ENCODE data around the gene DOK1. TPM values are rescaled to one million over a fixed set of nuclear protein-coding genes. Genes with fewer than 3 reads are reported as not detected.

Gene DOK1
- total RNA-seq, 2 experiments from 2014 or later = 45.2 to 46.8 TPM

DNA sequence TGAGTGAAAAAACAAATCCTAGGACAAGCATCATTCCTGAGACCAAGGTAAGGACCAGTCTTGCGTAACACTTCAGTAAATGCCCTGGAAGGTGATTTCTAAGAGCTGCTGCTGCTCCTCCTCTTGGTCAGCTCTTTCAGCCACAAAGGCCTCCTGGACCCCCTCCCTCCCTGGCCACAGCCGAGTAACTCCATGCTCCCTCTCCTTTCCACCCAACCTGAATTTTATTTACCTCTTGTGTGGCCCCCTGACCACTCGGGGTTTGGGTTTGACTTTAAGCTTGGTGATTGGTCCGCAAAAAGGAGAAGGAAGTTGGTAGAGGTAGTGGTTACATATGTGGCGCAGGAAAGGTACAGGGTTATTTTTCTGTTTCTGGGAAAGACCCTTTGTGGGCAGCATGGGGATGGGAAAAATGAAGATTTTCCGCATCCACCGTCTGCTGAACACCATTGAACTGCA, 15.6 kb upstream of the DOK1 start:
- ChIA-PET POLR2A (interaction anchor here (1.1 to 2.5 kb wide), 2 partner anchors 8 to 10 kb away, joined by 3 to 6 read pairs; partner anchors contain the start of genes AUP1 and HTRA2), CTCF (interaction anchor here (1.0 kb wide), 1 partner anchor 285 kb away, joined by 3 read pairs; no protein-coding TSS in a partner anchor)
- H3K9me3 Mint-ChIP-seq = no peaks in the 10 kb centered on the region
- no peak overlapping the region for H3K4me3 Mint-ChIP-seq
- H3K36me3 Mint-ChIP-seq (ENCODE audit: low read depth) = no peaks in the 10 kb centered on the region
- DNase-seq = no peak
- H3K27me3 Mint-ChIP-seq = peaks cover 35% of the 10 kb centered on the region
- H3K27ac Mint-ChIP-seq = no peak overlapping the region
- H3K4me1 Mint-ChIP-seq = peaks cover 12% of the 10 kb centered on the region

DNA sequence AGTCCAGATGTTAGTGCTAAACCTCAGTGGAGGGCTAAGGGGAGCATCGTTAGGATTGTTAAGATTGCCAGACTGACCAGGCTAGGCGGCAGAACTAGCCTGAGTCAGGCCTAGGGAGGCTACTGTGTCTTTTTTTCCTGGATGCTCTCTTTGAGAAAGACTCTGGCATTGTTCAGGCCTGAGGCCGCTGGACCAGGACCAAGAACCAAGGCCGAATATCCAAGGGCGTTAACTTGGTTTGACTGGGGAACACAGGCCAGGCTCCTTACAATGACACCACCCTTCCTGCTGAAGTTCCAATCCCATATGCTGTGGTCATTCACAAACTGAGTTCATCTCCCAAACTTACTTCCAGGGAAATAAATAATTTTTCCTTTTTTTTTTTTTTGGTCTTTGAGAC, 14.2 kb upstream of the DOK1 start:
- ChIA-PET POLR2A (no interaction called here), CTCF (interaction anchor here (0.6 to 1.3 kb wide), 3 partner anchors 47 to 465 kb away, joined by 3 to 6 read pairs (median 3); no protein-coding TSS in a partner anchor)
- peaks cover 46% of the 10 kb centered on the region for H3K27me3 Mint-ChIP-seq
- no peaks in the 10 kb centered on the region for H3K9me3 Mint-ChIP-seq
- H3K4me1 Mint-ChIP-seq = peaks cover 12% of the 10 kb centered on the region
- no peak overlapping the region for H3K4me3 Mint-ChIP-seq
- no peak for DNase-seq
- H3K27ac Mint-ChIP-seq = no peak overlapping the region
- H3K36me3 Mint-ChIP-seq (ENCODE audit: low read depth) = no peaks in the 10 kb centered on the region

DNA sequence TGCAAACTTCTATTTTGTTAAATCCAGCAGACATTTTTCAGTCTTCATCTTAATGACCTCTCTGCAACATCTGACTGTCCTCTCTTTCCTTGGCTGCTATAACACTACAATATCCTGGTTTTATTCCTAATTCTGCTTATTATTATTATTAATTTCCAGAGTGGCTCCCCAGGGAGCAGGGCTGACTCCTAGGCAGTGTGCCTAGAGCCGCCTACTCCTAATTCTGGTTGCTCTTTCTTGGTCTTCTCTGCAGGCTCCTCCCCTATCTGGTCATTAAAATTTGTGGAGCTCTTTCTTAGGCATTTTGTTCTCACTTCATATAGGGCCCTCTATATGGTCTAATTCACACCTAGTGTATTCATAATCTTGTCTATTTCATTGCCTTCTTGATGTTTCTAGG, 11.5 kb upstream of the DOK1 start:
- Mint-ChIP-seq H3K27me3 (peaks cover 55% of the 10 kb centered on the region), H3K4me1 (peaks cover 13% of the 10 kb centered on the region), H3K4me3 (no peak overlapping the region), H3K9me3 (no peaks in the 10 kb centered on the region), H3K36me3 (ENCODE audit: low read depth) (no peaks in the 10 kb centered on the region), H3K27ac (no peak overlapping the region)
- ChIA-PET CTCF (interaction anchor here (0.7 to 1.0 kb wide), 2 partner anchors 45 to 364 kb away, joined by 3 to 7 read pairs; no protein-coding TSS in a partner anchor), POLR2A (no interaction called here)
- DNase-seq = no peak

DNA sequence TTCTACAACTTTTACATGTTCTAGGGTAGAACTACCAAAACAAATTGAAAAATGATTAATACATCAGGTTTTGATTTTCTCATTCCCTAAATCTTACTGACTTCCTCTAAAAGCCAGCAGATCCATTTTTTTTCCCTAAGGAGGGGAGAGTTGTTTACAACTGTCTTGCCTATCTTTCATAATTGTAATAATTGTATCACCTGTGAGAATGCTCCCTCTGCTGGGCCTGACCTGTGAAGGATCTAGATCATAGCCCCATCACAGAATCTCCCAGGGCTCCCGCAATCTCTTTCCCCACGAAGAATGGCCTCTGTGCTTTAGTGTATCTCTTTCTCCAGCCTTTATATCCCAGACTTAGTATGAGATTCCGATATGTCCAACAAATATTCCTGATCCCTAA, 9.9 kb upstream of the DOK1 start:
- ChIA-PET POLR2A (interaction anchor here (0.6 to 1.2 kb wide), 3 partner anchors 41 to 120 kb away, joined by 3 to 4 read pairs (median 3); partner anchors contain the start of genes CCDC142 and TTC31), CTCF (interaction anchor here (0.9 to 2.4 kb wide), 5 partner anchors 12 to 44 kb away, joined by 3 to 8 read pairs (median 6); no protein-coding TSS in a partner anchor)
- H3K27me3 Mint-ChIP-seq = peaks cover 54% of the 10 kb centered on the region
- H3K4me3 Mint-ChIP-seq = no peak overlapping the region
- H3K4me1 Mint-ChIP-seq = peaks cover 9% of the 10 kb centered on the region
- H3K36me3 Mint-ChIP-seq (ENCODE audit: low read depth) = no peaks in the 10 kb centered on the region
- no peak for DNase-seq
- no peaks in the 10 kb centered on the region for H3K9me3 Mint-ChIP-seq
- H3K27ac Mint-ChIP-seq = no peak overlapping the region

DNA sequence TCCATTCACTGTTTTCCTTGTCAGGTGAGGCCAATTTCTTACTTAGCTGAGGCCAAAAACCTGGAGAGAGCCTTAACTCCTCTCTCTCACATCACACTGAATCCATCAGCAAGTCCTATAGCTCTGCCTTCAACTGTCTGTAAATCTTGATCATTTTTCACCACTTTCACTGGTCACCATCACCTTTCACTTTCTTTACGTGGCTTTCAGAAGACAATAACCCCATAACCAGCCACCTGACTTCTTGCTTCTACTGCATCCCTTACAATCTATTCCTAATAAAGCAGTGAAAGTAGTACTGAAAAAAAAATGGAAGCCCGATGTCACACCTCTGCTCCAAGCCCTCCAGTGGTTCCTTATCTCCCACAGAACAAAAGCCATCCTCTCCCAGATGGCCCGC, 8.5 kb upstream of the DOK1 start:
- peaks cover 8% of the 10 kb centered on the region for H3K4me1 Mint-ChIP-seq
- CTCF ChIA-PET = interaction anchor here (0.5 to 2.4 kb wide), 5 partner anchors 13 to 96 kb away, joined by 3 to 8 read pairs (median 6); no protein-coding TSS in a partner anchor
- no peak for DNase-seq
- H3K27me3 Mint-ChIP-seq = peaks cover 62% of the 10 kb centered on the region
- no peaks in the 10 kb centered on the region for H3K36me3 Mint-ChIP-seq (ENCODE audit: low read depth)
- H3K9me3 Mint-ChIP-seq = no peaks in the 10 kb centered on the region
- no peak overlapping the region for H3K4me3 Mint-ChIP-seq
- no peak overlapping the region for H3K27ac Mint-ChIP-seq
- POLR2A ChIA-PET = interaction anchor here (0.9 kb wide), 1 partner anchor 20 kb away, joined by 3 read pairs; no protein-coding TSS in a partner anchor

DNA sequence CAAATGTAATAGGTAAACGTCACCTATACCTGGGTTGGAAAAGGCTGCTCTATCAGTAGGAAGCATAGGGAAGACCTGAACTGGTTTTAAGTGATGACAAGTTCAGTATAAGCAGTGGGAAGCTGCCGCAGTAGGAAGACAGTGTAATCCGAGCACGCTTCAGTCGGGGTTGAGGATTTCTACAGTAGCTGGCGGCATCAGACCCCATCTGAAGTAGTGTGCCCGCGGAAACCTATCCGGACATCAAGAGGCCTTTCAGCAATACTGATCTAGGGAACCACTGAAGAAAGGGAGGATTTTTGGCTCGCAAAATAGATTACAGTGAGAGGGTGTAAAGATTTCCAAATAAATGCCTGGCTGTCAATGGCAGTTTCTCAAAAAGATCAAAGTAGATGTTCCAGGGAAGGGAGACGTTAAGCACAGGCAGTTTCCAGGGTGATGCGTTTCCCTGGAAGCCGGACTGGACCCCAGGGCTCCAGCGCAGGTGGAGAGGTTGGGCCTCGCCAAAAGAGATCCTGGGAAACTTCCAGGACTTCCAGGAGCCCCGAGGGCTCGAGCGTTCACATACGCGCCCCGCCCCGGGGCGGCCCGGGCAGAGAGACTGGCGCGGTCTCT, 6.1 kb upstream of the DOK1 start:
- CTCF ChIA-PET = no interaction called here
- no peak for DNase-seq
- peaks cover 13% of the 10 kb centered on the region for H3K4me1 Mint-ChIP-seq
- H3K27me3 Mint-ChIP-seq = peaks cover 57% of the 10 kb centered on the region
- H3K27ac Mint-ChIP-seq = no peak overlapping the region
- peak overlapping the region; percentile 66 for H3K4me3 Mint-ChIP-seq
- POLR2A ChIA-PET = interaction anchor here (1.4 kb wide), 1 partner anchor 19 kb away, joined by 4 read pairs; the partner anchor contains the start of genes AUP1 and HTRA2
- H3K9me3 Mint-ChIP-seq = no peaks in the 10 kb centered on the region
- no peaks in the 10 kb centered on the region for H3K36me3 Mint-ChIP-seq (ENCODE audit: low read depth)

DNA sequence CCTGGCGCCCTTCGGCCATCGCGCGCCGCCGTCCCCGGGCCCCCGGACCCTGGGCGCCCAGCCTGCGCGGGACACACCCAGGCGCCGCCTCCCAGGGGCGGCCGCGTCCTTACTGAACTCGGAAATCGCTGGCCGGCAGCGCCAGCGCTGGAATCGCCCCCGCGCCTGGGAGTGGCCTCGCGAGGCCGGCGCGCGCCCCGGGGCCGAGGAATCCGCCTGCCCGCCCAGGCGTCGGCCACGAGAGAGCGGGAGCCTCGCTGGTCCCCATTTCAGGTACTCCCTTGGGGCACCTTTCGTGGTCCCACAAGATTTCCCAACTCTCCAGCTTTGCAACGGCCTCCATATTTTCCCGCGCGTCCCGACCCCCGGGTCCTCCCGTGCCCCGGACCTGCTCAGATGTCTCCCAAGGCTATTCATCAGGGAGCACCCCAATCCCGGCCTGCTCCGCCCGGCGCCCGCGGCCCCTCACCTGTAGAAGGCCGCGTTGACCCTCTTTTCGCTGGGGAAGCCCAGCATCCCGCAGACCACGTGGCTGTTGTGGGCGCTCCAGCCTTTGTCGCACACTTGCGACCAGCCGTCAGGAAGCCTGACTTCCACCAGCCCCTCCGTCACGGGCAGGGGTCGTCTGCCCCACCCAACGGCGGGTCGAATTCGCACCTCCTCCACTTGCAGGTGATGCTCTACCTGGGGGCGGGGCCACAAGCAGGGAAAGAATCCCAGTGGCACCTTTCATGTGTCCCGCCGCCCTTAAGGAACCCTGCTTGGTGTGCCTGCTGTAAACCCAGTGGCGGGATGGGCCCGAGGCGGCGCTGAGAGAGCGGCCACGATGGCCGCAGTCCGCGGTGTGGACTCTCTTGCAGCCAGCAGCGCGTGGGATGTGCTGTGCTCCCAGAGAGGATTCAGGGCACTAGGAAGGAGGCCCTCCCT, 5.4 kb upstream of the DOK1 start:
- H3K27me3 Mint-ChIP-seq = peaks cover 57% of the 10 kb centered on the region
- peak overlapping the region; percentile 51 for H3K4me3 Mint-ChIP-seq
- CTCF ChIA-PET = no interaction called here
- H3K4me1 Mint-ChIP-seq = peaks cover 17% of the 10 kb centered on the region
- no peak overlapping the region for H3K27ac Mint-ChIP-seq
- H3K36me3 Mint-ChIP-seq (ENCODE audit: low read depth) = no peaks in the 10 kb centered on the region
- POLR2A ChIA-PET = interaction anchor here (0.9 to 1.7 kb wide), 3 partner anchors 20 to 90 kb away, joined by 3 to 6 read pairs (median 4); partner anchors contain the start of genes AUP1, HTRA2 and WBP1
- DNase-seq = no peak
- H3K9me3 Mint-ChIP-seq = no peaks in the 10 kb centered on the region

DNA sequence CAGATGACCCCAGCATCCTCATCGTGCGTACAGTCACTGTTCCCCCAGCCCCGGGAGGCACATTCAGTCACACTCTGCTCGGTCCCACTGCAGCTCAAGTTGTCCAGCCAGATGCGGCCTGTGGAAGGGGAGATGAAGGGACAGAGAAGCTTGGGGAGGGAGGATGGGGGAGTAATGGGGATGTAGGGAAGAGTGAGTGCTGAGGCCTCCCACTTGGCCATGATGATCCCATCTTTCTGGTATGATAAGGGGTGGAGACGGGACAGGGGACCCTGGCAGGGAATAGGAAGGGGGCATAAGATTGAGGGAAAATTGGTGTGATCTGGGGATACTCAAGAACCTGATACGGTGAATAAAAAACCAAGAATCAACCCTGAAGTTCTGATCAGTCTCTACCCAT, 4.3 kb upstream of the DOK1 start:
- H3K4me3 Mint-ChIP-seq = no peak overlapping the region

DNA sequence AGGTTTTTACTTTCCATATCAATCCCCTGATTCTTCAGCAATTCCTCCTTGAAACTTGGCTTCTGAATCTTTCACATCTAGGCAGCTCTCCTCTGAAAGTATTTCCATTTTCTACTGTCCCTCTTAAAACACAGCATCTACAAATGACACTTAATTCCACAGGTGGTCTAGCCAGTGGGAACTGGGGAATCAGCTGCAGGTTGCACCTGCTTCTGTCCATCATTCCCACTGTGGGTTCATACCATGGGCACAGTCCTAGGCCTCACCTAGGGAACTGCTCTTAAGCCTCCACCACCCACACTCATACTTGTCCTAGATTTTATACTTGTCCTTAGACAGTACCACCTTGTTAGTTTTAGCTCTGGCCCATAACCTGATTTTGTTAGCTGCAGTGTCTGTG, 3.0 kb upstream of the DOK1 start:
- no peak overlapping the region for H3K4me3 Mint-ChIP-seq
- ChIA-PET POLR2A (interaction anchor here (1.3 to 4.5 kb wide), 3 partner anchors 21 to 79 kb away, joined by 3 to 27 read pairs (median 4); partner anchors contain the start of genes AUP1, HTRA2 and MRPL53), CTCF (interaction anchor here (0.8 to 2.3 kb wide), 4 partner anchors 20 to 160 kb away, joined by 3 to 6 read pairs (median 3); no protein-coding TSS in a partner anchor)
- no peak overlapping the region for H3K27ac Mint-ChIP-seq
- H3K27me3 Mint-ChIP-seq = peaks cover 34% of the 10 kb centered on the region
- peaks cover 25% of the 10 kb centered on the region for H3K4me1 Mint-ChIP-seq
- DNase-seq = no peak
- no peaks in the 10 kb centered on the region for H3K9me3 Mint-ChIP-seq
- H3K36me3 Mint-ChIP-seq (ENCODE audit: low read depth) = peaks cover 5% of the 10 kb centered on the region

More for the DNA sequence above, 4.3 kb upstream of the DOK1 start:
- POLR2A ChIA-PET = interaction anchor here (0.9 to 1.7 kb wide), 2 partner anchors 35 to 91 kb away, joined by 3 to 6 read pairs; partner anchors contain the start of gene WBP1
- Mint-ChIP-seq H3K4me1 (peaks cover 17% of the 10 kb centered on the region), H3K9me3 (no peaks in the 10 kb centered on the region), H3K36me3 (ENCODE audit: low read depth) (no peaks in the 10 kb centered on the region), H3K27ac (no peak overlapping the region), H3K27me3 (peaks cover 46% of the 10 kb centered on the region)
- CTCF ChIA-PET = interaction anchor here (0.9 to 2.3 kb wide), 2 partner anchors 19 to 158 kb away, joined by 3 to 6 read pairs; no protein-coding TSS in a partner anchor
- DNase-seq = peak; percentile 11

DNA sequence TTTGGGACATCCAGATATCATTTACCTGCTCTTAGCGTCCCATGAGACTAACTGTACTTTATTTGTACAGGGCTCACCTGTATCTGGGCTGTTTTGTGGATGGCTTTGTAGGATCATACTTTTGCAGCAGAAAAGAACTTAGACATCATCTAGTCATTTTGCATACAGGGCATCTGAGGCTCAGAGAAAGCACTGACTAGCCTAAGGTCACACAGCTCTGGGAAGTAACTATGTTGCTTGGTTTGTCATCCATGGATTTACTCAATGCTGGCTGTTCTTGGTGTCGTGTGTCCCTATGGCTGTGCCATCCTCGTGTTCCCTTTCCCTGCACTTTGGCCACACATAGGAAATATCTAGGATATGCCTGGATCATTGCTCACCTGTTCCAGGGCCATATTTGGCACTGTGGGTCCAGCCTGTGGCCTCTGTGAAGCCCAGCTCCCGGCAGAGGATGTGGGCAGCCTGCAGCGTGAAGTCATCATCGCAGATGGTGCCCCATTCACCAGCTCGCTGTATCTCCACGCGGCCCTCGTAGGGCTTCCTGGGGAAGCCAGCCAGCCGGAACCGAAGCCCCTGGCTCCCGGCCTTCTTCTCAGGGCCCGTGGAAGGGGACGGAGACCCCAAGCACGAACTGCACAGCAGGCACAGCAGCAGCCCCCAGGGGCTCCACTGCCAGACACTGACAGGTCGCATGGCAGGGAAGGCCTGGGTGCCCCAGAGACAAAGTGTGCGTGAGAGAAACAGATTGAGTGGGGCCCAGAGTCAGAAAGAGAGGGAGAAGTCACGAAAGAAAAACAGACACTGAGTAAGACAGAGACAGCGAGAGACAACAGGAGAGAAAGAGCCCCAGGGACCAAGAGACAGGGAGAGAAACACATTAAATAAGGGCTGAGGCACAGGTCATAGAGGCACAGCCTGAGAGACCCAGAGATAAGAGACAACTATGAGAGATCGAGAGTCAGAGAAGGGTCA, 2.3 kb upstream of the DOK1 start:
- Mint-ChIP-seq H3K36me3 (ENCODE audit: low read depth) (peaks cover 12% of the 10 kb centered on the region), H3K9me3 (no peaks in the 10 kb centered on the region), H3K4me1 (peaks cover 26% of the 10 kb centered on the region), H3K27me3 (peaks cover 32% of the 10 kb centered on the region), H3K27ac (no peak overlapping the region), H3K4me3 (peak overlapping the region; percentile 20)
- ChIA-PET CTCF (interaction anchor here (0.8 to 2.3 kb wide), 3 partner anchors 21 to 36 kb away, joined by 3 to 6 read pairs (median 3); no protein-coding TSS in a partner anchor), POLR2A (interaction anchor here (1.3 to 4.5 kb wide), 3 partner anchors 22 to 80 kb away, joined by 3 to 27 read pairs (median 4); partner anchors contain the start of genes AUP1, HTRA2 and MRPL53)
- no peak for DNase-seq

DNA sequence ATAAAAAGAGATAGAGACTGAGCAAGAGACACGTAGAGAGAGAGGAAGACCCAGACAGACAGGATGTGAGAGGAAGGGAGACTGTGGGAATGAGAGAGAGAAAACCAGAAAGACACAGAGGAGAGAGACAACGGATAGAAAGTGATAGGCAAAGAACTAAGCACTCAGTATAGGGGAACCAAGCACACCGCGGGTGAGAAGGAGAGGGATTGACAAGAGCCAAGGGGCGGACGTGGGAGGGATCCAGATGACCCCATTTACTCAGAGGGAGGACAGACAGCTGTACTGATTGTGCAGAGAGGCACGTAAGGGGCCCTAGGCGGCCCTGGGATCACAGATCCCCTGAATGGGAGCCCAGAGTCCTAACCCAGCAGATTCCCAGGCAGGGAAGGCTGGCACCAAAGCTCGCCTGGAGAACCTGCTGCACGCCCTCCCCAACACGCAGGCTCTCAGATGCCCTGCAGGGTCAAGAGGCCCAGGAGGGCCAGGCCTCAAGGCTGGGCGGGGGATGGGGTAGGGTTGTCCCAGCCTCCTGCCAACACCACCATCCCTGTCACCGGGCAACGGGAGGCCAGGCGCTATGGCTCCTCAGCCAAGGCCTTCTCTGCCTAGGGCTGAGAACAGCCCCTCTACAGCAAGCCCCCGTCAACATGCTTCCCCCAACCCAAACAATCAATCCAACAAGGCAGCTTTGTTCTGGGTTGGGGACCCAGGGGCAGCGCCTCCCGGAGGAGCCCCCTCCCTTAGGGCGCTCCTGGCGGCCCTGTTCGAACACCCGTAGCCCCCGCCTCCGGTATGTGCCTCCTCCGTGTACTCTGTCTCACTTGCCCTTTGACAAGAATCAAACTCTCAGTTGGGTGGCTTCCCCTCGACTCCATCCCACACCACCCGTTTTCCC, 1.4 kb upstream of the DOK1 start:
- peak overlapping the region; percentile 63 for H3K4me3 Mint-ChIP-seq
- CTCF ChIA-PET = no interaction called here
- peaks cover 15% of the 10 kb centered on the region for H3K36me3 Mint-ChIP-seq (ENCODE audit: low read depth)
- peak overlapping the region; percentile 71 for H3K27ac Mint-ChIP-seq
- H3K4me1 Mint-ChIP-seq = peaks cover 25% of the 10 kb centered on the region
- no peak for DNase-seq
- H3K9me3 Mint-ChIP-seq = no peaks in the 10 kb centered on the region
- POLR2A ChIA-PET = interaction anchor here (0.6 to 4.5 kb wide), 9 partner anchors 18 to 286 kb away, joined by 3 to 27 read pairs (median 3); partner anchors contain the start of genes AUP1, HTRA2, INO80B and PCGF1
- H3K27me3 Mint-ChIP-seq = peaks cover 24% of the 10 kb centered on the region

Measured in activated CD4-positive, alpha-beta memory T cell treated with anti-CD3 and anti-CD28 coated beads, Interleukin-2, amount 10 ng/mL, durations not matched to agents 7 days and 5 days (primary cell).